Muscle layer of colon (tissue), 2 donors: ENCODE measurements around the gene DQX1.

Experiments
- H3K27ac ChIP-seq: one replicate; pipeline ENCODE4 v1.7.0; 2013; ENCODE audit warnings: low read depth, mild to moderate bottlenecking, low read length, moderate library complexity
- H3K27me3 ChIP-seq, 2 donors: one replicate each; pipeline ENCODE4 v1.7.0; 2013; ENCODE audit warnings: low read length in 2 of 2, mild to moderate bottlenecking in 2 of 2; ENCODE audit not compliant: insufficient read depth in 2 of 2, control insufficient read depth in 1 of 2
- H3K36me3 ChIP-seq: one replicate; pipeline ENCODE4 v1.7.0; 2013; ENCODE audit warnings: mild to moderate bottlenecking, low read length; ENCODE audit not compliant: insufficient read depth
- H3K4me1 ChIP-seq: one replicate; pipeline ENCODE4 v1.7.0; 2013; ENCODE audit warnings: mild to moderate bottlenecking, low read length; ENCODE audit not compliant: insufficient read depth
- H3K4me3 ChIP-seq, 2 donors: one replicate each; pipeline ENCODE4 v1.7.0; 2013; ENCODE audit warnings: low read length in 2 of 2, low read depth in 1 of 2, mild to moderate bottlenecking in 1 of 2, moderate library complexity in 1 of 2
- H3K9ac ChIP-seq: one replicate; pipeline ENCODE4 v1.7.0; 2013; ENCODE audit warnings: low read length
- H3K9me3 ChIP-seq: one replicate; pipeline ENCODE4 v1.7.0; 2013; ENCODE audit warnings: mild to moderate bottlenecking, low read length
- donor health status: abdominal sarcoma.
- donor health status: Adenocarcinoma of cecum.

The DQX1 gene

GRCh38 chr2:74513605-74514367 lies 12.2 kb downstream of the DQX1 start:
- Histone ChIP-seq H3K27me3 (peaks cover 63 to 85% of the 10 kb centered on the region in 2 donors), H3K4me1 (peaks cover 6% of the 10 kb centered on the region), H3K9me3 (no peaks in the 10 kb centered on the region), H3K4me3 (no peak overlapping the region), H3K36me3 (no peaks in the 10 kb centered on the region), H3K9ac (no peak overlapping the region), H3K27ac (no peak overlapping the region)

DNA sequence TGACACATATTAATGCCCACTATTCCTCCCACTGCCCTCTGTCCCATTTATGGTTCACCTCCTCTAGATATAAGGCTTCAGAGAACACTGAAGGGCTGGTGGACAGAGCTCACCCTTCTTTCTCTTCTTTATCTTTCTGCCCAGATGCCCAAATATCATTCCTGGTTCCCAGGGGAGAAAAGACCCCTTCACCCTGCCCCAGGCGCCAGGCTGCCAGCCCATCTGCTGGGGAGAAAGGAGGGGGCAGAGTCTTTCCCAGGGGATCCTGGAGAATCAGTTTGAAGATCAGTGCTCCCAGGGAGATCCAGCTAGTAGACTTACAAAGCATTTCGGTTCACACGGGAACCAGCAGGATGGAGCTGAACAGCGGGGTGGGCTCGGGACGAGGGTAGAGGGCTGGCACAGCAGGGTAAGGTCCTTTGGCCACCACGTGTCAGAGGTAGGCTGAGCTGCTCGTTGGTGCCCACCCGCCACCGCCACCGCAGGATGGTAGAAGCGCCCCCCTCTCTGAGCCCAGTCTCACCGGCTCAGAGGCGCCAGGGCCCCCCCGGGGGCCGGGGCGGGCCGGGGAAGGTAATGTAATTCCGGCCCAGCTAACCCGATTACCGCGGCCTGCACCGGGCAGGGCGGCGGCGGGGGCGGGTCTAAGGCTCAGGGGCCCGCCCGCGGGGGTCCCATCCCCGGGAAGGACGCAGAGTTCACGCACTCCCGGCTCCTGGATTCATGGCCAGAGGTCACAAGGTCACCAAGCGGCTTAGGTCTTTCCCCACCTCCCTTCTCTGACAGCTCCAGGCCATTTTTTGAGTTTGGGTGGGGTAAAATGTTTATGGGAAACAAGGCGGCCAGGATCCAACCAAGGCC lies 13.1 kb downstream of the DQX1 start:
- no peak overlapping the region for H3K4me3 ChIP-seq
- no peaks in the 10 kb centered on the region for H3K36me3 ChIP-seq
- H3K27ac ChIP-seq = no peak overlapping the region
- H3K4me1 ChIP-seq = peaks cover 10% of the 10 kb centered on the region
- no peaks in the 10 kb centered on the region for H3K9me3 ChIP-seq
- no peak overlapping the region for H3K9ac ChIP-seq
- peaks cover 55 to 80% of the 10 kb centered on the region in 2 donors for H3K27me3 ChIP-seq

DNA sequence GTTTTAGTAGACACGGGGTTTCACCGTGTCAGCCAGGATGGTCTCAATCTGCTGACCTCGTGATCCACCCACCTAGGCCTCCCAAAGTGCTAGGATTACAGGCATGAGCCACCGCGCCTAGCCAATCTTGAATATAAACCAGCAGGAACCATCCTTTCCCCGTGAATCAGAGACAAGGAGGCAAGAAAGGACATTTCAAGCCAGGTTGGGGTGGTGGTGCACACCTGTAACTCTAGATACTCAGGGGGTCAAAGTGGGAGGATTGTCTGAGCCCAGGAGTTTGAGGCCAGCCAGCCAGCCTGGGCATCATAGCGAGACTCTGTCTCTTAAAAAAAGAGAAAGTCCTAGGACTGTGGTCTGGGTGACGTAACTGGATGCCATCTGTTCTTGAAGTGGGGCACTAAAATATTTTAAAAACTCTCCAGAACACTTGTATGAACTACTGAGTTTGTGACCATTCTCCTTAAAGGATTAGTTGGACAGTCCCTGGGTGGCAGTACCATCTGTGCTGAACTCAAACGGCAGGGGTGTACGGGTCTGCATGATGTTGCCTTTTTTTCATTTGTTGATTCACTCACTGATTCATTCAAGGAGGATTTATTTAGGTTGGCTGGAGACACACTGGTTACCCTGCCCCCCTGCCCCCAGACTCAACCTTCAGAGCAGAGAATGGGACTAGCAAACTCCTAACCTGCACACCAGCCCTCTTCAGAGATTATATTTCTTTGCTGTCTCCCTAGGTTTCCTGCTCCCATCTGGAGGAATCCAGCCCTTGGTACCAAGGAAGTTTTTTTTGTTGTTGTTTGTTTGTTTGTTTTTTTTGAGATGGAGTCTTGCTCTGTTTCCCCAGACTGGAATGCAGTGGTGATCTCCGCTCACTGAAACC lies 14.7 kb downstream of the DQX1 start:
- no peaks in the 10 kb centered on the region for H3K9me3 ChIP-seq
- H3K27me3 ChIP-seq = peaks cover 39 to 63% of the 10 kb centered on the region in 2 donors
- no peaks in the 10 kb centered on the region for H3K36me3 ChIP-seq
- H3K4me1 ChIP-seq = peaks cover 19% of the 10 kb centered on the region
- H3K4me3 ChIP-seq = no peak overlapping the region
- no peak overlapping the region for H3K27ac ChIP-seq
- no peak overlapping the region for H3K9ac ChIP-seq

GRCh38 chr2:74510272-74510671 lies 15.8 kb downstream of the DQX1 start:
- Histone ChIP-seq H3K9me3 (no peaks in the 10 kb centered on the region), H3K4me3 (no peak overlapping the region), H3K9ac (no peak overlapping the region), H3K27ac (no peak overlapping the region), H3K36me3 (peaks cover 3% of the 10 kb centered on the region), H3K27me3 (peaks cover 31 to 53% of the 10 kb centered on the region in 2 donors), H3K4me1 (peaks cover 29% of the 10 kb centered on the region)

DNA sequence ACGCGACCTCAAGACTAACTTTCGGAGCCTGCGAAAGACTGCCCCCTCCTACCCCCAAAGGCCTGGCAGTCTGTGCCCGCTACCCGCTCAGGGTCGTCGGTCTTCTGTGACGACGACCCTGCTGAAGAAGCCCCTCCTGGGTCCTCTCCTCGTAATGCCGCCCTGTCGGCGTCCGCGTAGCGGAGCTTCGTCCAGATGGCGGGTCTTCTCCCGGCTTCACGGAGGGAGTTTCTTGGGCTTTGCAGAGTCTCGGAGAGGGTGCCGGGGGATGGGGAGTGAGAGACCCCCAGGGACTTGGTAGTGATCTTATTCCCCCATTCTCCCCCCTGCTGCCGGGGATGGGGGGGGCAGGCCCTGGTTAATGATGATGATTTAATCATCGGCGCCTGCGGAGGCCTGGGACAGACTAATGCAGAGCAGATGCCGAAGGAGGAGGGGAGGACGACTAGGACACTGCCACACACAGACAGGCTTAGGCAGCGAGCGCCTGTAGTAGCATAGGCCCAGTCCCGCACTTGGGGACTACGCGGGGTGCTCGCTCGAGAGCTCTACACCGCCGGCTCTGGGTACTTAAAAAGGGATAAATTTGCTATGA lies 18.0 kb downstream of the DQX1 start:
- peaks cover 21 to 50% of the 10 kb centered on the region in 2 donors for H3K27me3 ChIP-seq

DNA sequence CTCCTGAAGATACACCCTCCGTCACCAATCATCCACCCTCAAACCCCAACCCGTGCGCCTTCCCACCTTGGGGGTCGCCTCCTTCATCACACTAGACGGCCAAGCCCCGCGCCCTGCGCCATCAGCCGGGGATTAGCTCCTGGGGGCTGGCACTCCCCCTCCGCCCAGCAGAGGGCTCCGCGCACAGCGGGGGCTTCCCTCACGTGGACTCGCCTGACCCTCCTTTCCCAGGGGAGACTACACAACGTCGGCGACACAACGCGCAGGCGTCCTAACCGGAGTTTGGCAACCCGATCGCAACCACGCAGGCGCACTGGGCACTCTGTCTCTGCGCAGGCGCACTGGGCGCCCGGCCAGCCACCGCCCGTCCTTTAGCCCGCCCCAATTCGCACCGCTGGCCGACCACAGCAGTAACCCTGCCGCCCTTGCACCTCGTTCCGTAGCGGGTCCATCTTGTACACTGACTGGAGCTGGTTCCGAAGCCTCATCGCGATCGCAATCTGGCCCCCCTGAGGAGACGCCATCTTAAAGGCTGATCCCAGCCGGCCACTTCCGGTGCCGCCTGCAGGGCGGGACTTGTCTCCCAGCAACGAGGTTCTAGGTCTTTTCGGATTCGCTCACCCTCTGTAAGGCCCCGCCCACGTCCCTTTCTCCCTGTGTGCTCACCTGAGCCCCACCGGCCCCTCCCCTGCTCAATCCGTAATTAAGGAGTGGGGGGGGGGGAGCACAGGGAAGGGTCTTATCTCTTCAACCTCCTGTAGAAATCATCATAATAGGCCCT lies 18.7 kb downstream of the DQX1 start, which contains the start of gene PCGF1:
Gene PCGF1 (minus strand): TSS at position 551 of the 781 bp plus-strand sequence. CDS start 27 bp downstream, at position 524.
- peak within 1 kb of the TSS; percentile 75 to 77 for H3K4me3 ChIP-seq

More for the DNA sequence above, 18.0 kb downstream of the DQX1 start:
- Histone ChIP-seq H3K9ac (no peak overlapping the region), H3K36me3 (peaks cover 14% of the 10 kb centered on the region), H3K4me3 (peak overlapping the region; percentile 75 to 77), H3K9me3 (no peaks in the 10 kb centered on the region), H3K27ac (peak overlapping the region; percentile 89), H3K4me1 (peaks cover 24% of the 10 kb centered on the region)

DNA sequence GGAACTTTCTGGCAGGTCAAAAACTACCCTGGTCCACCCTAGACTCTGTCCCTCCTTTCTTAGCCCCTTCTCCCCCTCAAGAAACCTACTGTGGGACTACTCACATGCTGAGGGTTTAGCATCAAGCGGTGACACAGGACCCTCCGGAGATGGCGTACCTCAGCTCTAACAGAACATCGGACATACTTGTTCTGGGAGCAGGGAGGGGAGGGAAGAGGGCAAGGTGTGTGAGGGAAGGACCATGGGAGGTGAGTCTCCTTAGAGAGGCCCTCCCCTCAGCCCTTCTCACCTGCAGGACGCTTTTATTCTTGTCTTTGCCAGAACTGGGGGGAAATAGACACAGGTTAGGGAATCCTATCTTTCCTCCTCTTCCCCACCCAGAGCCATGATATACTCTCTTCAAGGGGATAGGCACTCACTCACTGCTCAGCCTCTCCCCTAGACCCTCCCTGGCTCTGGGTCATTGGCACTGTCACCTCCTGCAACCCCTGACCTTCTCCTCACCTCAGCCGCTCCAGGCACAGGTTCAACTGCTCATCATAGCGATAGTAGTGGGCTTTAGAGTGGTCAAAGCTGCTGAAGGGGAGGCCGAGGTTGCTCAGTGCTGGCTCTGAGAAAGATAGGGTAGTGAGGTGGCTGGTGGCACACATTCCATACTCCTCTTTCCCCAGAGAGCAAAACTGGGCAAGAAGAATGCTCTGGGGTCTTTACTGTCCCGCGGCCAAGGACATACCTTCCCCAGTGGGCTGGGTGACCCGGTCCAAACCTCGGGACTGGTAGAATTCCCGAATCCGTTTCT lies 20.4 kb downstream of the DQX1 start:
- H3K9me3 ChIP-seq = no peaks in the 10 kb centered on the region
- H3K4me1 ChIP-seq = peaks cover 24% of the 10 kb centered on the region
- no peak overlapping the region for H3K4me3 ChIP-seq
- no peak overlapping the region for H3K27ac ChIP-seq
- peaks cover 10 to 53% of the 10 kb centered on the region in 2 donors for H3K27me3 ChIP-seq
- peaks cover 14% of the 10 kb centered on the region for H3K36me3 ChIP-seq
- no peak overlapping the region for H3K9ac ChIP-seq

More for the DNA sequence above, 18.7 kb downstream of the DQX1 start, which contains the start of gene PCGF1:
- Histone ChIP-seq H3K27me3 (peaks cover 16 to 50% of the 10 kb centered on the region in 2 donors), H3K4me1 (peaks cover 24% of the 10 kb centered on the region), H3K9me3 (no peaks in the 10 kb centered on the region), H3K9ac (peak within 1 kb of the TSS; percentile 73), H3K36me3 (peaks cover 14% of the 10 kb centered on the region), H3K27ac (peak within 1 kb of the TSS; percentile 89)

DNA sequence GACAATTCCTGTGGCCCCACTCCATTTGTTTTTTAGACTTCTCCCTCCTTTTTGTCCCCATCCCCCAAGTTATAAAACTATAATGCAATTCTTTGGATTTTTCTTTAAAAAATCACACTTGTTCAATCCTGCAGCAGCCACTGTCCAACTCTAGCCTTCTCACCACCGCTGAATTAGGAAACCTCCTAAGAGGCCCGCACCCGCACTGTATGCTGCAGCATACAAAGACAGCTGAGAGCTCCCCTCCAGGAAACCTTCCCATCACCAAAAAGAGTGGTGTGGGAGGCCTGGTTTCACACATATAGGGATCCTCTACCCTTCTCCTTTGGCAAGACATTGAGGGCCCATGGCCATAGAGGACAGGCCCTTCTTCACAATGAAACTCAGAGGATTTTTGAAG lies 21.4 kb downstream of the DQX1 start:
- Histone ChIP-seq H3K4me1 (peaks cover 24% of the 10 kb centered on the region), H3K9ac (no peak overlapping the region), H3K27ac (no peak overlapping the region), H3K36me3 (peaks cover 14% of the 10 kb centered on the region), H3K4me3 (peak overlapping the region in 1 of 2 donors; percentile 45), H3K9me3 (no peaks in the 10 kb centered on the region), H3K27me3 (peaks cover 18 to 55% of the 10 kb centered on the region in 2 donors)

DNA sequence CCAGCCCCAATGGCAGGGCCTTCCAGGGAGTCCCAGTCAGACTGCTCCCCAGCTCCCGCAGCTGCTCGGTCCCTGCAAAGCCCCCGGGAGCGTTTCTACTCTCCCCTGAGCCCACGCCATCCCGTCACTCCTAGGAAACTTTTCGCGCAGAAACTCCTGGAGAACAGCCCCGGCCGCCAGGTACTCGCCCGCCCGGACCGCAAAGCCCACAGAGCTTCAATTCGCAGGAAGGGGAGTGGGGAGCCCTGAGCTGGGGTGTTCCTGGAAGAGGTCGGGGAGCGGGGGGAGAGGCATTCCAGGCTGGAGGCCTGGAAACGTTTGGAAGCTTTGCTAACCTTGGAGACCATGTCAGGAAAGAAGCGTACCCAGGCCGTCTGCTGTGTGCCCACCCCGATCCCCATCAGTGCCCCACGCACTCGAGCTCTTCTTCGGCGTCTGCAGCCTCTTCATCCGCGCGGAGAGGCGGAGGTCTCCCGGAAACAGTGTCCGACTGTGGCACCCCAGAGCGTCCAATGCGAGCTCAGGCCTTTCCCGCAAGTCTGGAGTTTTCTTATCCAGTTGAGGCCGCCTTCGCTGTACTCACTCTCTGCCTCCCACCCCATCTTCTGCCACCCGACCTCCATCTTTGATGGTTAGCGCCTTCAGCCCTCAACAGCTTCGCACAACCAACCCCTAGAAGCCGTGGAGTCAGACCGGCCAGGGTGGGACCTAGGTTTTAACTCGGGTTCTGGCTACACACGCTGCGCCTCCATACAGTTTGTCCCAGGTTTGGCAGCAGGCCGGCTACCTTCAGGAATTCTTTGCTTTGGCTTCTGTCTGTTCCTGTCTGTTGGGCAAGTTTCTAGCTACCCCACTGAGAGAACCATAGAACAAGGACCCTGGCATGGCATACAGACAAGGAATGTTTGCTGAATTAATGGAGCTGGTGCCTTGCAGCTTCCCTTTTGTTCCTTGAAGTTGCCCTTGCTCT lies 22.2 kb downstream of the DQX1 start:
- H3K27ac ChIP-seq = peak overlapping the region; percentile 45
- peaks cover 14% of the 10 kb centered on the region for H3K36me3 ChIP-seq
- no peak overlapping the region for H3K9ac ChIP-seq
- H3K9me3 ChIP-seq = no peaks in the 10 kb centered on the region
- peaks cover 18 to 62% of the 10 kb centered on the region in 2 donors for H3K27me3 ChIP-seq
- peak overlapping the region; percentile 35 to 45 for H3K4me3 ChIP-seq
- peaks cover 27% of the 10 kb centered on the region for H3K4me1 ChIP-seq
